H1 (cell line): ENCODE measurements around the gene G2E3. TPM values are rescaled to one million over a fixed set of nuclear protein-coding genes. Genes with fewer than 3 reads are reported as not detected.

ENCODE experiments used
- CTCF ChIA-PET: fragments of 300-600 bp; sonication (Branson Sonifier 250); formaldehyde crosslinking; loops from one replicate; lab custom pipeline; 2021; ENCODE audit not compliant: partially characterized antibody; lab: Charles Lee
- POLR2A ChIA-PET: fragments of 300-600 bp; sonication (Branson Sonifier 250); formaldehyde crosslinking; loops from one replicate; lab custom pipeline; 2021; ENCODE audit warnings: inconsistent platforms; ENCODE audit not compliant: partially characterized antibody; lab: Charles Lee
- DNase-seq, 2 experiments: peaks; one replicate each; pipeline versions ENCODE4 v3.0.0 to v3.0.0-alpha.2; 2010 to 2022; ENCODE audit warnings: low spot score in 2 of 2, low read depth in 1 of 2, mixed read lengths in 1 of 2
- FAIRE-seq: peaks from 2 replicates; lab custom pipeline; 2011; peaks lifted over from hg19 to GRCh38; lab: Jason Lieb, UNC
- H2AFZ ChIP-seq: 2 replicates; pipeline ENCODE4 v1.8.1; 2012; ENCODE audit warnings: low read length, inconsistent platforms
- H2AK5ac ChIP-seq: 2 replicates; pipeline ENCODE4 v1.6.1; 2013; ENCODE audit warnings: low read depth, low read length
- H2BK120ac ChIP-seq: replicated peaks from 2 replicates; pipeline ENCODE3; 2013; ENCODE audit warnings: low read depth, low read length, inconsistent platforms
- H2BK12ac ChIP-seq: 2 replicates; pipeline ENCODE4 v1.6.1; 2013; ENCODE audit warnings: low read depth, low read length
- H2BK15ac ChIP-seq: 2 replicates; pipeline ENCODE4 v1.6.1; 2013; ENCODE audit warnings: low read length
- H2BK20ac ChIP-seq: 2 replicates; pipeline ENCODE4 v1.6.1; 2013; ENCODE audit warnings: low read length
- H2BK5ac ChIP-seq: 2 replicates; pipeline ENCODE4 v1.6.1; 2013; ENCODE audit warnings: low read depth, low read length
- H3K14ac ChIP-seq: 2 replicates; pipeline ENCODE4 v1.6.1; 2013; ENCODE audit warnings: inconsistent platforms; ENCODE audit not compliant: insufficient read length
- H3K18ac ChIP-seq: 2 replicates; pipeline ENCODE4 v1.6.1; 2013; ENCODE audit warnings: low read length; ENCODE audit errors: extremely low read depth
- H3K23ac ChIP-seq: 2 replicates; pipeline ENCODE4 v1.6.1; 2013; ENCODE audit warnings: inconsistent platforms; ENCODE audit not compliant: insufficient read length
- H3K23me2 ChIP-seq: 2 replicates; pipeline ENCODE4 v1.6.1; 2013; ENCODE audit warnings: low read depth, low read length
- H3K27ac ChIP-seq: 2 replicates; pipeline ENCODE4 v1.6.1; 2011; ENCODE audit warnings: low read depth, low read length, inconsistent platforms
- H3K27me3 ChIP-seq, 4 experiments: replicated peaks in 1 of 4; 1 replicate in 1 of 4; 2 replicates in 3 of 4; pipeline versions ENCODE4 v1.6.1 to v1.8.1; 2011 to 2013; ENCODE audit warnings: low read length in 3 of 4, mild to moderate bottlenecking in 3 of 4, inconsistent platforms in 2 of 4, mixed read lengths in 2 of 4, moderate library complexity in 1 of 4; ENCODE audit not compliant: control insufficient read depth in 3 of 4, insufficient read depth in 3 of 4; ENCODE audit errors: extremely low read depth in 1 of 4
- H3K36me3 ChIP-seq, 4 experiments: 2 replicates each; pipeline versions ENCODE4 v1.6.1 to v1.8.1; 2011 to 2013; ENCODE audit warnings: mild to moderate bottlenecking in 4 of 4, low read length in 3 of 4, moderate library complexity in 2 of 4, control low read depth in 1 of 4, inconsistent platforms in 1 of 4; ENCODE audit not compliant: insufficient read depth in 4 of 4, control insufficient read depth in 2 of 4
- H3K4ac ChIP-seq: replicated peaks from 2 replicates; pipeline ENCODE3; 2013; ENCODE audit warnings: low read length, low read depth, mixed read lengths, inconsistent platforms; ENCODE audit not compliant: insufficient read length
- H3K4me1 ChIP-seq, 4 experiments: replicated peaks in 1 of 4; 1 replicate in 1 of 4; 2 replicates in 3 of 4; pipeline versions ENCODE4 v1.6.1 to v1.8.1; 2011 to 2013; ENCODE audit warnings: low read length in 3 of 4, inconsistent platforms in 2 of 4, mixed read lengths in 1 of 4; ENCODE audit not compliant: insufficient read depth in 4 of 4, control insufficient read depth in 3 of 4
- H3K4me2 ChIP-seq, 2 experiments: 2 replicates each; pipeline versions ENCODE4 v1.6.1 to v1.8.1; 2011 to 2013; ENCODE audit warnings: low read depth in 2 of 2, low read length in 2 of 2, control low read depth in 1 of 2, inconsistent platforms in 1 of 2, mild to moderate bottlenecking in 1 of 2; ENCODE audit not compliant: insufficient read depth in 1 of 2
- H3K4me3 ChIP-seq, 4 experiments: fragments of 200-600, 300-600 bp in 1 of 4; sonication (generic), shearing (Covaris generic), sonication (Bioruptor Twin) in 1 of 4; 2 replicates each; pipeline versions ENCODE4 v1.5.1 to v1.8.1; 2011 to 2016; ENCODE audit warnings: low read length in 4 of 4, low read depth in 3 of 4, control low read depth in 2 of 4, inconsistent platforms in 2 of 4, mild to moderate bottlenecking in 2 of 4, mixed read lengths in 1 of 4, moderate library complexity in 1 of 4; ENCODE audit not compliant: insufficient read depth in 2 of 4; ENCODE audit errors: extremely low read depth in 1 of 4
- H3K56ac ChIP-seq: replicated peaks from 2 replicates; pipeline ENCODE3; 2013; ENCODE audit warnings: low read depth, mild to moderate bottlenecking, mixed read lengths, low read length, inconsistent platforms; ENCODE audit not compliant: insufficient read length
- H3K79me1 ChIP-seq: 2 replicates; pipeline ENCODE4 v1.6.1; 2013; ENCODE audit warnings: low read depth, low read length, control low read depth
- H3K79me2 ChIP-seq, 2 experiments: 2 replicates each; pipeline versions ENCODE4 v1.6.1 to v1.8.1; 2012 to 2013; ENCODE audit warnings: low read length in 2 of 2, mild to moderate bottlenecking in 2 of 2, inconsistent platforms in 1 of 2; ENCODE audit not compliant: insufficient read depth in 2 of 2, control insufficient read depth in 1 of 2
- H3K9ac ChIP-seq, 4 experiments: replicated peaks in 1 of 4; 1 replicate in 1 of 4; 2 replicates in 3 of 4; pipeline versions ENCODE4 v1.6.1 to v1.8.1; 2011 to 2013; ENCODE audit warnings: low read depth in 3 of 4, low read length in 3 of 4, control low read depth in 2 of 4, mild to moderate bottlenecking in 2 of 4, moderate library complexity in 2 of 4, inconsistent platforms in 1 of 4; ENCODE audit errors: extremely low read depth in 1 of 4
- H3K9me3 ChIP-seq, 2 experiments: 2 replicates each; pipeline versions ENCODE4 v1.6.1 to v1.8.1; 2012 to 2013; ENCODE audit warnings: mild to moderate bottlenecking in 2 of 2, moderate library complexity in 2 of 2, control low read depth in 1 of 2, inconsistent platforms in 1 of 2, low read depth in 1 of 2, low read length in 1 of 2, mixed read lengths in 1 of 2; ENCODE audit not compliant: insufficient read depth in 2 of 2
- H4K20me1 ChIP-seq, 2 experiments: replicated peaks in 1 of 2; 2 replicates each; pipeline versions ENCODE3 to v1.8.1; 2011 to 2013; ENCODE audit warnings: inconsistent platforms in 2 of 2, low read length in 2 of 2, mild to moderate bottlenecking in 1 of 2; ENCODE audit not compliant: insufficient read depth in 2 of 2, control insufficient read depth in 1 of 2
- H4K5ac ChIP-seq: 2 replicates; pipeline ENCODE4 v1.6.1; 2013; ENCODE audit warnings: low read length, low read depth, mixed read lengths, inconsistent platforms; ENCODE audit not compliant: insufficient read length
- H4K8ac ChIP-seq: 2 replicates; pipeline ENCODE4 v1.8.0; 2013; ENCODE audit warnings: mild to moderate bottlenecking, moderate library complexity, low read length, inconsistent platforms; ENCODE audit not compliant: insufficient read depth; ENCODE audit errors: extremely low read depth
- H4K91ac ChIP-seq: replicated peaks from 2 replicates; pipeline ENCODE3; 2013; ENCODE audit warnings: low read length, mixed read lengths, inconsistent platforms; ENCODE audit not compliant: insufficient read length
- ASH2L ChIP-seq: fragments of 200-600, 300-600 bp; sonication (generic); IDR thresholded peaks from one replicate; pipeline ENCODE4 v1.7.1; 2017; ENCODE audit warnings: low read length
- BRCA1 ChIP-seq: IDR thresholded peaks from 2 replicates; pipeline ENCODE4 v1.6.1; 2012; ENCODE audit warnings: low read depth, low read length, improper control_type of control experiment
- CBX5 ChIP-seq: fragments of 300-800, 300-1000 bp; sonication (generic); IDR thresholded peaks from 2 replicates; pipeline ENCODE4 v1.7.1; 2016; ENCODE audit warnings: antibody characterized with exemption, low read length, low read depth
- CBX8 ChIP-seq: fragments of 300-800, 300-1000 bp; sonication (generic); IDR thresholded peaks from 2 replicates; pipeline ENCODE4 v1.7.1; 2016; ENCODE audit warnings: low read depth, low read length, borderline replicate concordance
- CEBPB ChIP-seq: IDR thresholded peaks from 2 replicates; pipeline ENCODE4 v1.6.1; 2012; ENCODE audit warnings: low read depth, low read length
- CREB1 ChIP-seq: IDR thresholded peaks from 2 replicates; pipeline ENCODE4 v1.6.1; 2012; ENCODE audit warnings: inconsistent platforms
- FOSL1 ChIP-seq: IDR thresholded peaks from 2 replicates; pipeline ENCODE4 v1.6.1; 2011; ENCODE audit warnings: mild to moderate bottlenecking, low read depth, low read length, moderate library complexity; ENCODE audit not compliant: insufficient read depth
- JUN ChIP-seq: IDR thresholded peaks from 2 replicates; pipeline ENCODE4 v1.6.1; 2011; ENCODE audit warnings: low read depth, mild to moderate bottlenecking, improper control_type of control experiment, low read length
- NRF1 ChIP-seq: IDR thresholded peaks from 2 replicates; pipeline ENCODE4 v1.6.1; 2011; ENCODE audit warnings: mild to moderate bottlenecking, low read depth, low read length, improper control_type of control experiment
- RAD21 ChIP-seq, 2 experiments: IDR thresholded peaks in 1 of 2; conservative IDR thresholded peaks in 1 of 2; 2 replicates each; pipeline ENCODE4 v1.6.1; 2011; ENCODE audit warnings: low read depth in 2 of 2, low read length in 2 of 2, improper control_type of control experiment in 1 of 2, inconsistent platforms in 1 of 2, mild to moderate bottlenecking in 1 of 2, moderate library complexity in 1 of 2
- SUZ12 ChIP-seq: fragments of 200-600 bp; sonication (generic); IDR thresholded peaks from 2 replicates; pipeline ENCODE4 v1.6.1; 2012; ENCODE audit warnings: mild to moderate bottlenecking, inconsistent platforms, low read length, moderate library complexity, mixed read lengths
- TAF1 ChIP-seq: IDR thresholded peaks from 2 replicates; pipeline ENCODE4 v1.6.1; 2011; ENCODE audit warnings: mild to moderate bottlenecking, low read depth, low read length
- TCF12 ChIP-seq: IDR thresholded peaks from 2 replicates; pipeline ENCODE4 v1.6.1; 2011; ENCODE audit warnings: low read depth, mild to moderate bottlenecking, low read length
- WGBS, 2 experiments: shearing (Covaris generic) in 1 of 2; methylation state at CpG; one replicate each; pipeline versions ENCODE4 v1.1.6 to v1.1.7; 2013 to 2015; ENCODE audit warnings: low lambda C conversion rate in 2 of 2, mixed read lengths in 2 of 2, inconsistent platforms in 1 of 2, low coverage in 1 of 2, missing lambda C conversion rate in 1 of 2; ENCODE audit not compliant: insufficient replicate concordance in 2 of 2, insufficient coverage in 1 of 2, insufficient read length in 1 of 2; ENCODE audit errors: extremely low coverage in 1 of 2, missing lambda C conversion rate in 1 of 2; 5-methylcytosine and 5-hydroxymethylcytosine counted together
- polyA plus RNA-seq, 7 experiments: library from polyadenylated mRNA; depleted of rRNA in 3 of 7; stranded (reverse) in 5 of 7; unstranded in 2 of 7; fragments of >200 nt in 5 of 7; fragments of 200-250 nt in 2 of 7; gene quantifications; 1 replicate in 5 of 7; 2 replicates in 1 of 7; 4 replicates in 1 of 7; pipeline versions ENCODE4 v1.2.1 to v1.2.3, GENCODE V29; 2011 to 2013; ENCODE audit warnings: missing spikeins in 2 of 7, mixed read lengths in 2 of 7
- total RNA-seq: library from RNA; stranded (reverse); fragmentation: NEBNext Ultra II Directional; extraction: Animal tissue kit (Norgen Biotek cat#: 25700); gene quantifications from 2 replicates; pipeline ENCODE4 v1.2.1, GENCODE V29; 2021

The G2E3 gene
- total and polyA plus RNA-seq, 2 of the 8 experiments (the other 6 are each of a cell fraction or from before 2014, with no cell fraction given) = 9.2 to 72.0 TPM

- Histone ChIP-seq H3K27me3 (no peaks in the 10 kb centered on the region), H2BK5ac (no peak overlapping the region), H3K9ac (no peak overlapping the region), H4K20me1 (peaks cover 0 to 4% of the 10 kb centered on the region in 2 experiments), H3K4me3 (no peak overlapping the region), H3K4me1 (no peaks in the 10 kb centered on the region), H3K14ac (no peak overlapping the region), H3K18ac (no peak overlapping the region), H3K56ac (no peak overlapping the region), H3K27ac (no peak overlapping the region), H3K23me2 (no peaks in the 10 kb centered on the region), H3K23ac (no peak overlapping the region), H2AK5ac (no peak overlapping the region), H3K4ac (no peak overlapping the region), H4K8ac (no peak overlapping the region), H2BK120ac (no peak overlapping the region), H2BK15ac (no peak overlapping the region), H3K79me2 (no peaks in the 10 kb centered on the region), H3K79me1 (no peaks in the 10 kb centered on the region), H2BK12ac (no peak overlapping the region), H2AFZ (no peak overlapping the region), H3K4me2 (no peak overlapping the region), H3K36me3 (peaks cover 2 to 51% (median 17%) of the 10 kb centered on the region in 4 experiments; a peak in 7 of 8 replicates), H2BK20ac (no peak overlapping the region), H4K91ac (no peak overlapping the region), H3K9me3 (no peaks in the 10 kb centered on the region), H4K5ac (no peak overlapping the region)
- no peak for FAIRE-seq
- TF ChIP-seq CBX8 (no peak), SUZ12 (no peak), JUN (no peak), TAF1 (no peak), CBX5 (no peak), CEBPB (no peak), RAD21 (IDR thresholded peaks at IDR 0.05 in 1 of 2, conservative IDR thresholded peaks at IDR 0.05 in 1 of 2; ENCODE audit: low read depth in 2 of 2, low read length in 2 of 2) (no peak), FOSL1 (no peak), ASH2L (no peak), CREB1 (no peak), NRF1 (no peak), BRCA1 (no peak), TCF12 (no peak)
- WGBS, 2 experiments = 81% methylated on average over 2 of the region's 2 CpGs; no CpG with 5 or more reads in 1 of the 2 experiments
- ChIA-PET CTCF (interaction anchor here (0.6 to 1.9 kb wide), 6 partner anchors 10 to 848 kb away, joined by 3 to 6 read pairs (median 3); no protein-coding TSS in a partner anchor), POLR2A (no interaction called here)
- DNase-seq = no peak
Measured at GRCh38 chr14:30657606-30658163, 98.7 kb downstream of the G2E3 start.
